Chondrocyte (in vitro differentiated cells): ENCODE results near the gene STARD3. TPM values are rescaled to one million over a fixed set of nuclear protein-coding genes. Genes with fewer than 3 reads are reported as not detected.

Experiments used
- DNase-seq: peaks from one replicate; pipeline ENCODE4 v3.0.0; 2021; ENCODE audit warnings: mixed read lengths, low spot score
- H3K27ac Mint-ChIP-seq: one replicate; pipeline ENCODE4 v1.8.0; 2021; ENCODE audit warnings: mild to moderate bottlenecking, moderate library complexity, mixed read lengths; ENCODE audit not compliant: unreplicated experiment
- H3K27me3 Mint-ChIP-seq: 2 replicates; pipeline ENCODE4 v1.8.0; 2021; ENCODE audit warnings: low read depth, mixed read lengths
- H3K36me3 Mint-ChIP-seq: 2 replicates; pipeline ENCODE4 v1.8.0; 2021; ENCODE audit warnings: low read depth, mixed read lengths
- H3K4me1 Mint-ChIP-seq: 2 replicates; pipeline ENCODE4 v1.8.0; 2021; ENCODE audit warnings: low read depth, mild to moderate bottlenecking, mixed read lengths
- H3K4me3 Mint-ChIP-seq: one replicate; pipeline ENCODE4 v1.8.0; 2021; ENCODE audit warnings: mild to moderate bottlenecking, moderate library complexity, mixed read lengths; ENCODE audit not compliant: unreplicated experiment
- H3K9me3 Mint-ChIP-seq: 2 replicates; pipeline ENCODE4 v1.8.0; 2021; ENCODE audit warnings: low read depth, mixed read lengths
- total RNA-seq: library from RNA; stranded (reverse); gene quantifications from 3 replicates; pipeline ENCODE4 v1.2.1, GENCODE V29; 2021
- TF ChIP-seq, protein P1 (sequence below): fragments of 200-600 bp; sonication (generic); IDR thresholded peaks from 2 replicates; pipeline ENCODE4 v1.5.0; 2021; ENCODE audit warnings: antibody characterized with exemption, mild to moderate bottlenecking, moderate library complexity

STARD3 gene
- total RNA-seq, 1 donor from 2014 or later: 42.3 TPM

DNA sequence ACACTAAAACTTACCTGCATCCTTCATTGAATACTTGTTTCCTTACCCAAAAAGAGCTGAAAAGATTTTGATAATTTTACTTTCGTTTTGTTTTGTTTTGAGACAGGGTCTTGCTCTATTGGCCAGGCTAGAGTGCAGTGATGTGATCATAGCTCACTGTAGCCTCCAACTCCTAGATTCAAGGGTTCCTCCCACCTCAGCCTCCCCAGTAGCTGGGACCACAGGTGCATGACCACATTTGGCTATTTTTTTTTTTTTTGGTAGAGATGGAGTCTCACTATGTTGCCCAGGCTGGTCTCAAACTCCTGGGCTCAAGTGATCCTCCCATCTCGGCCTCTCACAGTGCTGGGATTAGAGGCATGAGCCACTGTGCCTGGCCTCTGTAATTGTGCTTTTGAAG is 18.2 kb downstream of the STARD3 start:
- H3K4me1 Mint-ChIP-seq: peaks cover 2% of the 10 kb centered on the region
- H3K9me3 Mint-ChIP-seq: no peaks in the 10 kb centered on the region
- no peak overlapping the region for H3K27ac Mint-ChIP-seq
- no peak overlapping the region for H3K4me3 Mint-ChIP-seq
- H3K36me3 Mint-ChIP-seq: no peaks in the 10 kb centered on the region
- TF ChIP-seq, protein P1, sequence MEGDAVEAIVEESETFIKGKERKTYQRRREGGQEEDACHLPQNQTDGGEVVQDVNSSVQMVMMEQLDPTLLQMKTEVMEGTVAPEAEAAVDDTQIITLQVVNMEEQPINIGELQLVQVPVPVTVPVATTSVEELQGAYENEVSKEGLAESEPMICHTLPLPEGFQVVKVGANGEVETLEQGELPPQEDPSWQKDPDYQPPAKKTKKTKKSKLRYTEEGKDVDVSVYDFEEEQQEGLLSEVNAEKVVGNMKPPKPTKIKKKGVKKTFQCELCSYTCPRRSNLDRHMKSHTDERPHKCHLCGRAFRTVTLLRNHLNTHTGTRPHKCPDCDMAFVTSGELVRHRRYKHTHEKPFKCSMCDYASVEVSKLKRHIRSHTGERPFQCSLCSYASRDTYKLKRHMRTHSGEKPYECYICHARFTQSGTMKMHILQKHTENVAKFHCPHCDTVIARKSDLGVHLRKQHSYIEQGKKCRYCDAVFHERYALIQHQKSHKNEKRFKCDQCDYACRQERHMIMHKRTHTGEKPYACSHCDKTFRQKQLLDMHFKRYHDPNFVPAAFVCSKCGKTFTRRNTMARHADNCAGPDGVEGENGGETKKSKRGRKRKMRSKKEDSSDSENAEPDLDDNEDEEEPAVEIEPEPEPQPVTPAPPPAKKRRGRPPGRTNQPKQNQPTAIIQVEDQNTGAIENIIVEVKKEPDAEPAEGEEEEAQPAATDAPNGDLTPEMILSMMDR: no peak
- H3K27me3 Mint-ChIP-seq: no peaks in the 10 kb centered on the region
- no peak for DNase-seq

DNA sequence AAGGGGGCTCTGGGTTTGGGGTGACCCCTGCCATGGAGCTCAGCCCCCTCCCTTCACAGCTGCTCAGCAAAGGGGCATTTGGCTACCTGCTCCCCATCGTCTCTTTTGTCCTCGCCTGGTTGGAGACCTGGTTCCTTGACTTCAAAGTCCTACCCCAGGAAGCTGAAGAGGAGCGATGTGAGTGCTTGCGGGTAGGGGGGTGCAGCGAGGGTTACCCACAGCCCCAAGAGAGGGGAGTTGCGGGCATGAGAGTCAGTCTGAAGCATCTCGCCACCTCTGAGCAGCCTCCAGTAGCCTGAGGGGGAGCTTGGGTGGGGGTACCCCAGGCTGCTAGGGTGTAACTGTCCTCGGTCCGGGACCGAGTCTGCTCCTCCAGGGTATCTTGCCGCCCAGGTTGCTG is 21.4 kb downstream of the STARD3 start:
- H3K36me3 Mint-ChIP-seq: peaks cover 5% of the 10 kb centered on the region
- TF ChIP-seq, protein P1: no peak
- peaks cover 11% of the 10 kb centered on the region for H3K4me1 Mint-ChIP-seq
- H3K27ac Mint-ChIP-seq: no peak overlapping the region
- no peak for DNase-seq
- no peak overlapping the region for H3K4me3 Mint-ChIP-seq
- no peaks in the 10 kb centered on the region for H3K9me3 Mint-ChIP-seq
- no peaks in the 10 kb centered on the region for H3K27me3 Mint-ChIP-seq

- no peak overlapping the region for H3K4me3 Mint-ChIP-seq
- H3K9me3 Mint-ChIP-seq: no peaks in the 10 kb centered on the region
- no peak overlapping the region for H3K27ac Mint-ChIP-seq
- peaks cover 11% of the 10 kb centered on the region for H3K4me1 Mint-ChIP-seq
- no peaks in the 10 kb centered on the region for H3K27me3 Mint-ChIP-seq
- TF ChIP-seq, protein P1: no peak
- DNase-seq: no peak
- H3K36me3 Mint-ChIP-seq: peaks cover 5% of the 10 kb centered on the region
These were observed 21.8 kb downstream of the STARD3 start for GRCh38 chr17:39658760-39659159.

DNA sequence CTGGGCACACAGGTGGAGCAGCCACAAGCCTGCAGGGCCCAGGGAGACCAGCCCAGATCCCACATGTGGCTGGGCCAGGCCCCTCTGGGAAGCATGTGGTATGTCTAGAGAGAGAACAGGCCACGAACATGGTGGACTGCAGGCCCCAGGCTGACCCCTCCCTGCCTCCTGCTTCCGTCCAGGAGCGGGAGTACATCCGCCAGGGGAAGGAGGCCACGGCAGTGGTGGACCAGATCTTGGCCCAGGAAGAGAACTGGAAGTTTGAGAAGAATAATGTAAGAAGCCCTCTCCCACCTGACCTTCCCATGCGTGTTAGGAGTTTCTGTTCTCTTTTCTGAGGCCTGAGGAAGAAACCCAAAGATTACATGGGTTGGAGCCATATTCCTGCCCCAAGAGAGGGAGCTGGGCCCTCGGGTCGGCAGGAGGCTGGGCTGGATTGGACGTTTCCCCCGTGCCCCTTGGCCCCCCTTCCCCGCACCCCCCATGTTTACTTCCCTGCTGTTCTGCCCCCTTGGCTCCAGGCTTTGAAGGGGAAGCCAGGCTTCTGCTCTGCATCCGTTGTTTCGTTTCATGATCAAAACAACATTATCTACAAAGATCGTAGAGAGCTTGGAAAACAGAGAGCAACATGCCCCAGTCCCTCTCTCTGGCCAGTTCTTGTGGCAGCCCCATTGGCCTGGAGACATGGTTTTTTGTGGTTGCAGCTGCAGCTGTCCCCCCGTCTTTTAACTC is 22.5 kb downstream of the STARD3 start:
- peaks cover 5% of the 10 kb centered on the region for H3K36me3 Mint-ChIP-seq
- TF ChIP-seq, protein P1: no peak
- no peaks in the 10 kb centered on the region for H3K9me3 Mint-ChIP-seq
- no peaks in the 10 kb centered on the region for H3K27me3 Mint-ChIP-seq
- H3K4me3 Mint-ChIP-seq: no peak overlapping the region
- H3K4me1 Mint-ChIP-seq: peaks cover 14% of the 10 kb centered on the region
- no peak for DNase-seq
- H3K27ac Mint-ChIP-seq: no peak overlapping the region

DNA sequence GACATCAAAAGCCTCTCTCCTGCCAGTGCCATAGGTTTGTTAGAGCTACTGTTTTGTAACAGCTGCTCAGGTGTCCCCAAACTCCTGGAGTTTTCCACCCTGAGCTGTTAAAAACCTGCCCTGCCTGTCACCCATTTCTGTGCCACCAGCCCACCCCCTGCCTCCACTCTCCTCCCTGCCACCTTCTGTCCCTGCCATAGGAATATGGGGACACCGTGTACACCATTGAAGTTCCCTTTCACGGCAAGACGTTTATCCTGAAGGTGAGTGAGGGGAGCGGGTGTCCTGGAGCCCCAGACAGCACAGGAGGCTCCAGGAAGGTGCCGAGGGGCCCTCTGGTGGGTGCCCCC is 23.0 kb downstream of the STARD3 start:
- Mint-ChIP-seq H3K27me3 (no peaks in the 10 kb centered on the region), H3K9me3 (no peaks in the 10 kb centered on the region), H3K27ac (no peak overlapping the region), H3K4me3 (no peak overlapping the region), H3K4me1 (peaks cover 14% of the 10 kb centered on the region), H3K36me3 (peaks cover 5% of the 10 kb centered on the region)
- no peak for DNase-seq
- TF ChIP-seq, protein P1: no peak
